Keratinocyte (primary cell): ENCODE measurements around the gene TRIM66. TPM values are rescaled to one million over a fixed set of nuclear protein-coding genes. Genes with fewer than 3 reads are reported as not detected.

Source experiments
- DNase-seq: peaks from one replicate; pipeline ENCODE4 v3.0.0-alpha.2; 2011; ENCODE audit warnings: low read depth, missing footprints, low spot score
- FAIRE-seq: peaks from 2 replicates; lab custom pipeline; 2011; peaks lifted over from hg19 to GRCh38; lab: Jason Lieb, UNC
- H2AFZ ChIP-seq: 2 replicates; pipeline ENCODE4 v1.6.0; 2012; ENCODE audit warnings: low read length, control low read depth, inconsistent platforms; ENCODE audit not compliant: control insufficient read depth
- H3K27ac ChIP-seq: 2 replicates; pipeline ENCODE4 v1.5.1; 2011; ENCODE audit warnings: low read length; ENCODE audit not compliant: control insufficient read depth, insufficient read depth
- H3K27me3 ChIP-seq: 3 replicates; pipeline ENCODE4 v1.6.0; 2011; ENCODE audit warnings: low read length; ENCODE audit not compliant: control insufficient read depth, insufficient read depth; ENCODE audit errors: extremely low read depth
- H3K36me3 ChIP-seq, 2 experiments: 2 replicates in 1 of 2; 3 replicates in 1 of 2; pipeline ENCODE4 v1.5.1; 2011; ENCODE audit warnings: low read length in 2 of 2, mild to moderate bottlenecking in 1 of 2; ENCODE audit not compliant: control insufficient read depth in 2 of 2, insufficient read depth in 2 of 2; ENCODE audit errors: extremely low read depth in 1 of 2
- H3K4me1 ChIP-seq: 3 replicates; pipeline ENCODE4 v1.5.1; 2011; ENCODE audit warnings: low read length; ENCODE audit not compliant: control insufficient read depth, insufficient read depth; ENCODE audit errors: extremely low read depth
- H3K4me2 ChIP-seq: 3 replicates; pipeline ENCODE4 v1.6.0; 2011; ENCODE audit warnings: low read depth, low read length; ENCODE audit not compliant: control insufficient read depth, insufficient read depth; ENCODE audit errors: extremely low read depth
- H3K4me3 ChIP-seq, 3 experiments: fragments of 200-600 bp in 1 of 3; sonication (generic) in 1 of 3; 2 replicates in 2 of 3; 3 replicates in 1 of 3; pipeline ENCODE4 v1.5.1; 2011 to 2016; ENCODE audit warnings: low read length in 3 of 3, mild to moderate bottlenecking in 3 of 3, control low read depth in 2 of 3, inconsistent platforms in 1 of 3, low read depth in 1 of 3, mixed read lengths in 1 of 3, mixed run types in 1 of 3, moderate library complexity in 1 of 3; ENCODE audit not compliant: control insufficient read depth in 2 of 3, insufficient read depth in 2 of 3; ENCODE audit errors: extremely low read depth in 1 of 3
- H3K79me2 ChIP-seq: 2 replicates; pipeline ENCODE4 v1.6.0; 2012; ENCODE audit warnings: low read length; ENCODE audit not compliant: control insufficient read depth, insufficient read depth
- H3K9ac ChIP-seq: 3 replicates; pipeline ENCODE4 v1.6.0; 2011; ENCODE audit warnings: low read length; ENCODE audit not compliant: control insufficient read depth, insufficient read depth; ENCODE audit errors: extremely low read depth
- H3K9me1 ChIP-seq: 3 replicates; pipeline ENCODE4 v1.6.0; 2011; ENCODE audit warnings: low read length; ENCODE audit not compliant: control insufficient read depth, insufficient read depth; ENCODE audit errors: extremely low read depth
- H3K9me3 ChIP-seq: 2 replicates; pipeline ENCODE4 v1.5.1; 2012; ENCODE audit warnings: low read depth, low read length; ENCODE audit not compliant: control insufficient read depth
- H4K20me1 ChIP-seq: 3 replicates; pipeline ENCODE4 v1.6.0; 2011; ENCODE audit warnings: low read length; ENCODE audit not compliant: control insufficient read depth, insufficient read depth; ENCODE audit errors: extremely low read depth
- EZH2 ChIP-seq: IDR thresholded peaks from one replicate; pipeline ENCODE4 v1.6.1; 2012; ENCODE audit warnings: inconsistent platforms, mild to moderate bottlenecking, low read length, moderate library complexity
- dilution Hi-C: fragments of 300-500 bp; cut with MboI; formaldehyde crosslinking; loops from one replicate; pipeline ENCODE4 v1.7.0; 2020; ENCODE audit warnings: low sequenced_read_pairs; ENCODE audit not compliant: extremely low pct_ligation_motif_present
- polyA plus RNA-seq, 5 experiments: library from polyadenylated mRNA; depleted of rRNA in 3 of 5; stranded (reverse) in 3 of 5; stranded (forward) in 1 of 5; unstranded in 1 of 5; fragments of >200 nt; gene quantifications; 1 replicate in 1 of 5; 2 replicates in 3 of 5; 3 replicates in 1 of 5; pipeline versions ENCODE4 v1.2.1 to v1.2.3, GENCODE V29; 2011 to 2012; ENCODE audit warnings: missing spikeins in 2 of 5, low read depth in 1 of 5, low replicate concordance in 1 of 5
- TF ChIP-seq, protein P1 (sequence below), 3 experiments: IDR thresholded peaks in 1 of 3; conservative IDR thresholded peaks in 1 of 3; optimal IDR thresholded peaks in 1 of 3; 2 replicates in 2 of 3; 3 replicates in 1 of 3; pipeline versions ENCODE3 to v1.5.1; 2011; ENCODE audit warnings: low read length in 3 of 3, mild to moderate bottlenecking in 3 of 3, moderate library complexity in 2 of 3, control low read depth in 1 of 3, inconsistent platforms in 1 of 3; ENCODE audit not compliant: insufficient read depth in 2 of 3; ENCODE audit errors: extremely low read depth in 1 of 3

TRIM66 gene
- polyA plus RNA-seq, 1 donor (not counting 4 experiments of a cell fraction or from before 2014, with no cell fraction given): 5.1 TPM

DNA sequence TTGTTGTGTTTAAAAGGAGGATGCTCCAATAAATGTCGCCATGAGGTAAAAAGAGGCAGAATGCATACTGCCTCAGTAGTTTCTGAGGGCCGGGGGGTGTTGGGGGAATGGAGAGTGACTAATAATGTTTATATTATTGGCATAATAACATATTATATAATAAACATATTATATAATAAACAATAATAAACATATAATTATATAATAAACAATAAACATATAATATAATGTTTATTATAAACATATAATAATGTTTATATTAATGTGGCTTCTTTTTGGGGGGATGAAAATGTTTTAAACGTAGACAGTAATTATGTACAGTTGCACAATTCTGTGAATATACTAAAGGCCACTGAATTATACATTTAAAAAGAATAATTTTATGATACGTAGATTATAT is 35.6 kb downstream of the TRIM66 start:
- Histone ChIP-seq H3K27ac (no peak overlapping the region), H3K27me3 (no peaks in the 10 kb centered on the region), H2AFZ (no peak overlapping the region), H3K9ac (no peak overlapping the region), H3K9me1 (no peaks in the 10 kb centered on the region), H4K20me1 (no peaks in the 10 kb centered on the region), H3K9me3 (no peaks in the 10 kb centered on the region), H3K79me2 (no peaks in the 10 kb centered on the region), H3K4me2 (no peak overlapping the region), H3K4me3 (no peak overlapping the region), H3K4me1 (peaks cover 7% of the 10 kb centered on the region), H3K36me3 (peaks cover 23 to 30% of the 10 kb centered on the region in 2 experiments)
- dilution Hi-C loops: no loop called here
- TF ChIP-seq EZH2: no peak
- TF ChIP-seq, protein P1, sequence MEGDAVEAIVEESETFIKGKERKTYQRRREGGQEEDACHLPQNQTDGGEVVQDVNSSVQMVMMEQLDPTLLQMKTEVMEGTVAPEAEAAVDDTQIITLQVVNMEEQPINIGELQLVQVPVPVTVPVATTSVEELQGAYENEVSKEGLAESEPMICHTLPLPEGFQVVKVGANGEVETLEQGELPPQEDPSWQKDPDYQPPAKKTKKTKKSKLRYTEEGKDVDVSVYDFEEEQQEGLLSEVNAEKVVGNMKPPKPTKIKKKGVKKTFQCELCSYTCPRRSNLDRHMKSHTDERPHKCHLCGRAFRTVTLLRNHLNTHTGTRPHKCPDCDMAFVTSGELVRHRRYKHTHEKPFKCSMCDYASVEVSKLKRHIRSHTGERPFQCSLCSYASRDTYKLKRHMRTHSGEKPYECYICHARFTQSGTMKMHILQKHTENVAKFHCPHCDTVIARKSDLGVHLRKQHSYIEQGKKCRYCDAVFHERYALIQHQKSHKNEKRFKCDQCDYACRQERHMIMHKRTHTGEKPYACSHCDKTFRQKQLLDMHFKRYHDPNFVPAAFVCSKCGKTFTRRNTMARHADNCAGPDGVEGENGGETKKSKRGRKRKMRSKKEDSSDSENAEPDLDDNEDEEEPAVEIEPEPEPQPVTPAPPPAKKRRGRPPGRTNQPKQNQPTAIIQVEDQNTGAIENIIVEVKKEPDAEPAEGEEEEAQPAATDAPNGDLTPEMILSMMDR (optimal IDR thresholded peaks at IDR 0.05 in 1 of 3, IDR thresholded peaks at IDR 0.05 in 1 of 3, conservative IDR thresholded peaks at IDR 0.05 in 1 of 3; ENCODE audit: extremely low read depth in 1 of 3, insufficient read depth in 2 of 3, low read length in 3 of 3): no peak
- DNase-seq: no peak
- no peak for FAIRE-seq

DNA sequence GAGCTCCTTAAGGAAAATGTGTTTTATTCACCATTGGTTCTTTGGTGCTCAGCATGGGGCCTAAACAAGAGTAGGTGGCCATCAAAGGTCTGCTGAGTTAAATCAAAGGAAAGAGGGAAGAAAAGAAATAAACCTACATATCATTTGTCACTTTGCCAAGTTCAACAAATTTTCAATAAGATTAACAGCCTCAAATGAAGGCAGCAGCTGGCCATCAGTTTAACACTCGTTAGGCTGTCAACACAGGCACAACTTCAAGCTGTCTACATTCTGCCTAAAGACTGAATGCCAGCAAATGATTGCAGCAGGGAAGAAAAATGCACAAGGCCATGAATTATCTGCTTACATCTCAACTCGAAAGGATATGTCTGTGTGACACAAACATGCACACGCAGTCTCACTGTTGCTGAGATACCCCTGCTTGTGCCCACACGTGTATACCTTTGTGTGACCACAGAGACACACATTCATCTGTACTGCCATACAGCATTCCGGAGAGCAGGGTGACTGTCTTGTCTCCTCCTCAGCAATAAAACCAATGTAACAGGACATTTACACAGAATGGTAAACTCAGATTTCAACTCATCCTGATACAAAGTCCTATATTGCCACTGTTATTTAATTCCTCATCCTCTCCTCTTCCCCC is 40.1 kb downstream of the TRIM66 start:
- H3K4me1 ChIP-seq: no peaks in the 10 kb centered on the region
- H3K9ac ChIP-seq: no peak overlapping the region
- FAIRE-seq (no peak), DNase-seq (no peak)
- H4K20me1 ChIP-seq: no peaks in the 10 kb centered on the region
- no peak overlapping the region for H3K4me2 ChIP-seq
- H3K4me3 ChIP-seq: no peak overlapping the region
- H3K27ac ChIP-seq: no peak overlapping the region
- H3K36me3 ChIP-seq: peaks cover 20 to 31% of the 10 kb centered on the region in 2 experiments
- H3K9me3 ChIP-seq: no peaks in the 10 kb centered on the region
- no peaks in the 10 kb centered on the region for H3K27me3 ChIP-seq
- TF ChIP-seq, protein P1 (optimal IDR thresholded peaks at IDR 0.05 in 1 of 3, IDR thresholded peaks at IDR 0.05 in 1 of 3, conservative IDR thresholded peaks at IDR 0.05 in 1 of 3; ENCODE audit: extremely low read depth in 1 of 3, insufficient read depth in 2 of 3, low read length in 3 of 3): no peak
- TF ChIP-seq EZH2: no peak
- H3K79me2 ChIP-seq: no peaks in the 10 kb centered on the region
- no peaks in the 10 kb centered on the region for H3K9me1 ChIP-seq
- H2AFZ ChIP-seq: no peak overlapping the region
- dilution Hi-C loops: no loop called here
